NCI-H524 treated with DMSO at 0.1 percent for 48 hours (cell line): Measurements from ENCODE around the gene GAREM1.
A peak's percentile ranks its signal among the peaks of the same experiment; 100 is the strongest.
"Not testable (repeated sequence)": the region's sequence is repeated elsewhere in the genome, so short reads cannot be mapped to it uniquely, and the experiment has no call there.

Source experiments
- DNase-seq: peaks from one replicate; lab custom pipeline; 2025; lab: John Stamatoyannopoulos, UW

GAREM1 gene

GRCh38 chr18:32470714-32471633 lies at the start of gene GAREM1:
TSS of gene GAREM1 (minus strand) at chr18:32470882. CDS start at chr18:32470428, 454 bp downstream.
- peak; percentile 73 for DNase-seq

- DNase-seq = no peak
These were observed 40.5 kb upstream of the GAREM1 start for GRCh38 chr18:32511147-32511546.

GRCh38 chr18:32509111-32509510 lies 38.4 kb upstream of the GAREM1 start:
- no peak for DNase-seq

GRCh38 chr18:32507093-32507492 lies 36.4 kb upstream of the GAREM1 start:
- no peak for DNase-seq

GRCh38 chr18:32502014-32502413 lies 31.3 kb upstream of the GAREM1 start:
- no peak for DNase-seq

GRCh38 chr18:32501242-32501641 lies 30.6 kb upstream of the GAREM1 start:
- not testable (repeated sequence) for DNase-seq

- no peak for DNase-seq
These were observed 12.3 kb upstream of the GAREM1 start for GRCh38 chr18:32483002-32483401.

- no peak for DNase-seq
These were observed 11.4 kb upstream of the GAREM1 start for GRCh38 chr18:32482117-32482516.

GRCh38 chr18:32480581-32480980 lies 9.9 kb upstream of the GAREM1 start:
- DNase-seq = no peak

GRCh38 chr18:32478807-32479206 lies 8.1 kb upstream of the GAREM1 start:
- peak; percentile 6 for DNase-seq

- no peak for DNase-seq
These were observed 7.6 kb upstream of the GAREM1 start for GRCh38 chr18:32478317-32478716.

- no peak for DNase-seq
These were observed 5.4 kb upstream of the GAREM1 start for GRCh38 chr18:32476106-32476505.

GRCh38 chr18:32475069-32475468 lies 4.4 kb upstream of the GAREM1 start:
- not testable (repeated sequence) for DNase-seq

- DNase-seq = no peak
These were observed 2.6 kb upstream of the GAREM1 start for GRCh38 chr18:32473325-32473724.

- DNase-seq = no peak
These were observed 2.2 kb upstream of the GAREM1 start for GRCh38 chr18:32472841-32473240.

GRCh38 chr18:32470460-32470713 lies 295 bp downstream of the GAREM1 start:
- no peak for DNase-seq

GRCh38 chr18:32469691-32470459 lies 807 bp downstream of the GAREM1 start:
- DNase-seq = no peak

GRCh38 chr18:32469190-32469651 lies 1.5 kb downstream of the GAREM1 start:
- peak; percentile 10 for DNase-seq

- DNase-seq = no peak
These were observed 2.4 kb downstream of the GAREM1 start for GRCh38 chr18:32468147-32468845.

- no peak for DNase-seq
These were observed 8.9 kb downstream of the GAREM1 start for GRCh38 chr18:32461709-32462272.

- no peak for DNase-seq
These were observed 10.4 kb downstream of the GAREM1 start for GRCh38 chr18:32460171-32460731.
